K562 (cell line): ENCODE results near the gene SH3BGR. TPM values are rescaled to one million over a fixed set of nuclear protein-coding genes. Genes with fewer than 3 reads are reported as not detected.

ENCODE experiments used
- ATF2 ChIP-seq: sonication (generic); formaldehyde crosslinking; IDR thresholded peaks from 2 replicates; pipeline ENCODE4 v1.8.1; 2022; ENCODE audit warnings: missing genetic modification reagents
- CHCHD3 ChIP-seq: fragments of 250-450 bp; sonication (Bioruptor Pico); IDR thresholded peaks from 2 replicates; pipeline ENCODE4 v2.1.2; 2022; ENCODE audit warnings: mild to moderate bottlenecking
- ETV1 ChIP-seq: fragments of 450-650 bp; conservative IDR thresholded peaks from 2 replicates; pipeline ENCODE4 v1.6.1; 2016; ENCODE audit warnings: missing genetic modification characterization, control low read depth, low read depth, missing compliant biosample characterization
- ETV6 ChIP-seq, 3 experiments: fragments of 150-350 bp in 1 of 3; sonication (generic) in 1 of 3; formaldehyde crosslinking in 1 of 3; IDR thresholded peaks; 2 replicates each; pipeline versions ENCODE4 v1.6.1 to v1.8.0; 2014 to 2022; ENCODE audit warnings: borderline replicate concordance in 2 of 3, low read depth in 2 of 3, antibody characterized with exemption in 1 of 3, low read length in 1 of 3, mild to moderate bottlenecking in 1 of 3, missing genetic modification reagents in 1 of 3
- GTF3C2 ChIP-seq: IDR thresholded peaks from 3 replicates; pipeline ENCODE4 v1.6.1; 2011; ENCODE audit warnings: borderline replicate concordance, mild to moderate bottlenecking, moderate library complexity; ENCODE audit not compliant: insufficient read length; ENCODE audit errors: extremely low read depth
- KDM1A ChIP-seq, 2 experiments: fragments of 450-650 bp; IDR thresholded peaks; 2 replicates each; pipeline ENCODE4 v1.6.1; 2016; ENCODE audit warnings: mild to moderate bottlenecking in 2 of 2
- KHSRP ChIP-seq: fragments of 450-650 bp; IDR thresholded peaks from 2 replicates; pipeline ENCODE4 v1.6.1; 2017
- MAFG ChIP-seq: fragments of 450-650 bp; conservative IDR thresholded peaks from 2 replicates; pipeline ENCODE4 v1.6.1; 2016; ENCODE audit warnings: missing genetic modification characterization, missing compliant biosample characterization
- NCOA4 ChIP-seq: fragments of 450-650 bp; IDR thresholded peaks from 2 replicates; pipeline ENCODE4 v1.6.1; 2018; ENCODE audit warnings: mild to moderate bottlenecking; ENCODE audit not compliant: partially characterized antibody
- PML ChIP-seq: IDR thresholded peaks from 2 replicates; pipeline ENCODE4 v1.6.1; 2012; ENCODE audit warnings: low read length, inconsistent platforms
- PYGO2 ChIP-seq: fragments of 450-650 bp; IDR thresholded peaks from 2 replicates; pipeline ENCODE4 v1.6.1; 2016; ENCODE audit warnings: mild to moderate bottlenecking, missing genetic modification characterization, moderate library complexity, missing compliant biosample characterization
- RHOXF2B ChIP-seq: fragments of 250-450 bp; sonication (Bioruptor Pico); conservative IDR thresholded peaks from 2 replicates; pipeline ENCODE4 v1.5.1; 2021
- TRIM28 ChIP-seq: fragments of 450-650 bp; IDR thresholded peaks from 2 replicates; pipeline ENCODE4 v1.6.1; 2017
- ZNF318 ChIP-seq, 2 experiments: fragments of 450-650 bp; IDR thresholded peaks; 2 replicates each; pipeline ENCODE4 v1.6.1; 2016; ENCODE audit warnings: mild to moderate bottlenecking in 2 of 2, borderline replicate concordance in 1 of 2, low read depth in 1 of 2, moderate library complexity in 1 of 2
- ZNF384 ChIP-seq: IDR thresholded peaks from 2 replicates; pipeline ENCODE4 v1.6.1; 2012; ENCODE audit warnings: low read depth, low read length, improper control_type of control experiment
- polyA plus RNA-seq, 8 experiments: library from polyadenylated mRNA; depleted of rRNA in 4 of 8; stranded (reverse) in 5 of 8; unstranded in 3 of 8; fragments of >200 nt; fragmentation: Nextera tagmentation in 2 of 8; fragmentation: Illumina TruSeq in 1 of 8; extraction: Ambion mirVana in 2 of 8; extraction: Trizol in 1 of 8; gene quantifications; 2 replicates each; pipeline versions ENCODE4 v1.2.1 to v1.2.3, GENCODE V29; 2011 to 2014; ENCODE audit warnings: inconsistent platforms in 1 of 8, missing spikeins in 1 of 8
- total RNA-seq, 7 experiments: library from RNA; depleted of rRNA in 6 of 7; stranded (reverse); fragments of >200 nt in 6 of 7; fragmentation: Illumina TruSeq in 2 of 7; extraction: Trizol in 2 of 7; gene quantifications; 2 replicates each; pipeline versions ENCODE4 v1.2.1 to v1.2.3, GENCODE V29; 2011 to 2021; ENCODE audit warnings: low replicate concordance in 1 of 7

SH3BGR gene
- total and polyA plus RNA-seq, 9 of the 15 experiments (the other 6 are each of a cell fraction or from before 2014, with no cell fraction given): 6.6 to 42.9 (median 25.6) TPM

GRCh38 chr21:39422527-39423241 lies 29.1 kb upstream of the SH3BGR start (continued):
- TF ChIP-seq ZNF318 (IDR thresholded peaks at IDR 0.05; ENCODE audit: borderline replicate concordance in 1 of 2, low read depth in 1 of 2) (no peak; a peak in 1 of 4 replicates), PML (no peak), ETV6 (IDR thresholded peaks at IDR 0.05; ENCODE audit: borderline replicate concordance in 1 of 2, low read depth in 2 of 2, low read length in 1 of 2) (no peak), ETV6 (CRISPR knock-in tag; IDR thresholded peaks at IDR 0.05; ENCODE audit: borderline replicate concordance) (no peak), NCOA4 (no peak), MAFG (tag) (no peak), TRIM28 (no peak), KDM1A (IDR thresholded peaks at IDR 0.05) (no peak), PYGO2 (tag) (no peak), ZNF384 (no peak), KHSRP (no peak), CHCHD3 (CRISPR knock-in tag) (no peak), ATF2 (CRISPR knock-in tag) (no peak), RHOXF2B (peak; percentile 78; the same call in 1 of the 2 replicates), ETV1 (tag) (0 out of 2 replicates have a peak, but pooled peaks have one; percentile 19), GTF3C2 (no peak)
